IMR-90 (cell line): ENCODE data around the gene LHPP. TPM values are rescaled to one million over a fixed set of nuclear protein-coding genes. Genes with fewer than 3 reads are reported as not detected.

Source experiments
- ATAC-seq: fragments of 200-7000 bp; cut with Tn5 transposase; 2 replicates; pipeline ENCODE4 v1.9.1; 2020; ENCODE audit warnings: low read depth, mild to moderate bottlenecking, moderate library complexity
- BruUV-seq: library from RNA; stranded (reverse); fragments of 400-500 nt; replicated peaks from 2 replicates; lab custom pipeline; 2021; lab: Mats Ljungman, UMichigan
- CTCF ChIA-PET: fragments of 300-600 bp; formaldehyde crosslinking; extraction: SDS; loops from one replicate; lab custom pipeline; 2021; ENCODE audit warnings: antibody characterized with exemption; lab: Yijun Ruan, JAX
- POLR2A ChIA-PET: fragments of 300-600 bp; sonication (Branson Sonifier 250); formaldehyde crosslinking; loops from one replicate; lab custom pipeline; 2022; ENCODE audit warnings: antibody characterized with exemption; ENCODE audit not compliant: unreplicated experiment; lab: Charles Lee
- DNase-seq: peaks from one replicate; pipeline ENCODE4 v3.0.0; 2013
- H2AFZ ChIP-seq: replicated peaks from 2 replicates; pipeline ENCODE3; 2013; ENCODE audit warnings: low read length, mild to moderate bottlenecking; ENCODE audit not compliant: poor library complexity
- H2AK5ac ChIP-seq: 2 replicates; pipeline ENCODE4 v1.6.1; 2013; ENCODE audit warnings: low read depth, low read length, inconsistent platforms
- H2AK9ac ChIP-seq: replicated peaks from 2 replicates; pipeline ENCODE3; 2013; ENCODE audit warnings: mild to moderate bottlenecking, low read depth, low read length, moderate library complexity; ENCODE audit not compliant: poor library complexity
- H2BK120ac ChIP-seq: 2 replicates; pipeline ENCODE4 v1.6.1; 2013; ENCODE audit warnings: low read depth, low read length, inconsistent platforms
- H2BK15ac ChIP-seq: 3 replicates; pipeline ENCODE4 v1.6.1; 2013; ENCODE audit warnings: low read depth, low read length, inconsistent platforms
- H2BK20ac ChIP-seq: 2 replicates; pipeline ENCODE4 v1.6.1; 2013; ENCODE audit warnings: low read depth, mild to moderate bottlenecking, inconsistent platforms, low read length, moderate library complexity
- H2BK5ac ChIP-seq: 2 replicates; pipeline ENCODE4 v1.6.1; 2013; ENCODE audit warnings: mild to moderate bottlenecking, low read depth, low read length, inconsistent platforms; ENCODE audit not compliant: poor library complexity, severe bottlenecking
- H3K14ac ChIP-seq: replicated peaks from 2 replicates; pipeline ENCODE4 v1.6.1; 2013; ENCODE audit warnings: low read depth, low read length, inconsistent platforms
- H3K18ac ChIP-seq: 2 replicates; pipeline ENCODE4 v1.6.1; 2013; ENCODE audit warnings: low read depth, low read length, control low read depth
- H3K23ac ChIP-seq: 2 replicates; pipeline ENCODE4 v1.6.1; 2013; ENCODE audit warnings: low read depth, low read length, inconsistent platforms
- H3K27ac ChIP-seq: 2 replicates; pipeline ENCODE4 v1.5.1; 2013; ENCODE audit warnings: mild to moderate bottlenecking, control low read depth, low read length; ENCODE audit not compliant: insufficient read depth
- H3K27me3 ChIP-seq: 2 replicates; pipeline ENCODE4 v1.6.1; 2013; ENCODE audit warnings: low read length; ENCODE audit not compliant: control insufficient read depth, insufficient read depth
- H3K36me3 ChIP-seq: 2 replicates; pipeline ENCODE4 v1.6.1; 2013; ENCODE audit warnings: low read length, mixed read lengths; ENCODE audit not compliant: control insufficient read depth, insufficient read depth
- H3K4ac ChIP-seq: 2 replicates; pipeline ENCODE4 v1.6.1; 2013; ENCODE audit warnings: low read depth, low read length, inconsistent platforms
- H3K4me1 ChIP-seq: 2 replicates; pipeline ENCODE4 v1.6.1; 2013; ENCODE audit warnings: low read length, mixed read lengths; ENCODE audit not compliant: control insufficient read depth, insufficient read depth
- H3K4me2 ChIP-seq: 2 replicates; pipeline ENCODE4 v1.6.1; 2013; ENCODE audit warnings: low read depth, mild to moderate bottlenecking, control low read depth, low read length, moderate library complexity
- H3K4me3 ChIP-seq: 2 replicates; pipeline ENCODE4 v1.5.1; 2013; ENCODE audit warnings: low read depth, mild to moderate bottlenecking, control low read depth, low read length, moderate library complexity; ENCODE audit not compliant: insufficient read depth
- H3K56ac ChIP-seq: 2 replicates; pipeline ENCODE4 v1.6.1; 2013; ENCODE audit warnings: low read length, inconsistent platforms; ENCODE audit not compliant: insufficient read depth; ENCODE audit errors: extremely low read depth
- H3K79me1 ChIP-seq, 2 experiments: 2 replicates each; pipeline ENCODE4 v1.6.1; 2013; ENCODE audit warnings: low read length in 2 of 2, inconsistent platforms in 1 of 2, low read depth in 1 of 2
- H3K9ac ChIP-seq: 2 replicates; pipeline ENCODE4 v1.6.1; 2013; ENCODE audit warnings: low read depth, low read length, control low read depth
- H3K9me1 ChIP-seq: 2 replicates; pipeline ENCODE4 v1.6.1; 2013; ENCODE audit warnings: low read length, inconsistent platforms; ENCODE audit not compliant: insufficient read depth
- H3K9me3 ChIP-seq: 2 replicates; pipeline ENCODE4 v1.6.1; 2013; ENCODE audit warnings: low read length; ENCODE audit not compliant: control insufficient read depth, insufficient read depth
- H4K20me1 ChIP-seq: 2 replicates; pipeline ENCODE4 v1.6.1; 2013; ENCODE audit warnings: low read length, inconsistent platforms; ENCODE audit not compliant: insufficient read depth
- H4K5ac ChIP-seq: 2 replicates; pipeline ENCODE4 v1.6.1; 2013; ENCODE audit warnings: mild to moderate bottlenecking, low read depth, low read length, control low read depth
- H4K8ac ChIP-seq, 2 experiments: 2 replicates each; pipeline ENCODE4 v1.6.1; 2013; ENCODE audit warnings: low read depth in 2 of 2, low read length in 2 of 2, control low read depth in 1 of 2, inconsistent platforms in 1 of 2
- H4K91ac ChIP-seq: 2 replicates; pipeline ENCODE4 v1.6.1; 2013; ENCODE audit warnings: low read depth, low read length, inconsistent platforms; ENCODE audit not compliant: insufficient read depth
- BHLHE40 ChIP-seq: fragments of 150-350 bp; IDR thresholded peaks from 2 replicates; pipeline ENCODE4 v1.6.1; 2016; ENCODE audit warnings: mild to moderate bottlenecking, low read depth, low read length
- FOS ChIP-seq: fragments of 150-350 bp; IDR thresholded peaks from 2 replicates; pipeline ENCODE4 v1.6.1; 2016; ENCODE audit warnings: low read depth, low read length
- MXI1 ChIP-seq: IDR thresholded peaks from 2 replicates; pipeline ENCODE4 v1.6.1; 2012; ENCODE audit warnings: low read depth, mild to moderate bottlenecking, low read length, moderate library complexity, borderline replicate concordance
- NFE2L2 ChIP-seq: fragments of 150-350 bp; IDR thresholded peaks from 2 replicates; pipeline ENCODE4 v1.6.1; 2016; ENCODE audit warnings: low read depth, mild to moderate bottlenecking, low read length
- RFX5 ChIP-seq: IDR thresholded peaks from 2 replicates; pipeline ENCODE4 v1.8.0; 2012; ENCODE audit warnings: low read depth, mild to moderate bottlenecking, low read length, moderate library complexity
- whole genome bisulfite sequencing, 2 experiments: methylation state at CpG; one replicate each; pipeline versions ENCODE4 v1.1.5 to v1.1.7; 2013; ENCODE audit warnings: missing lambda C conversion rate in 2 of 2; ENCODE audit not compliant: insufficient read length in 1 of 2; ENCODE audit errors: extremely low coverage in 2 of 2; 5-methylcytosine and 5-hydroxymethylcytosine counted together
- dilution Hi-C: fragments of 300-500 bp; cut with HindIII; formaldehyde crosslinking; loops from one replicate; pipeline ENCODE4 v1.14.3; 2018; ENCODE audit warnings: low sequenced_read_pairs; ENCODE audit not compliant: unreplicated experiment
- in situ Hi-C: fragments of 300-500 bp; cut with MboI; formaldehyde crosslinking; loops from 3 replicates; pipeline ENCODE4 v1.14.3; 2019; ENCODE audit warnings: low sequenced_read_pairs, inconsistent platforms, mixed read lengths
- intact Hi-C: fragments of 100-400 bp; cut with micrococcal nuclease; formaldehyde crosslinking; loops from 2 replicates; pipeline ENCODE4 v1.10.0; 2022
- polyA plus RNA-seq, 3 experiments: library from polyadenylated mRNA; depleted of rRNA; stranded (reverse); fragments of >200 nt; gene quantifications; 2 replicates each; pipeline ENCODE4 v1.2.3, GENCODE V29; 2012; ENCODE audit warnings: low replicate concordance in 1 of 3
- total RNA-seq: library from RNA; depleted of rRNA; stranded (reverse); fragments of >200 nt; gene quantifications from 2 replicates; pipeline ENCODE4 v1.2.3, GENCODE V29; 2012

LHPP gene
- total and polyA plus RNA-seq, 2 of the 4 experiments (the other 2 are of a cell fraction): 2.7 to 8.3 TPM

- Histone ChIP-seq H3K4me3 (no peak overlapping the region), H4K8ac (no peak overlapping the region), H3K4me1 (no peaks in the 10 kb centered on the region), H3K9me3 (no peaks in the 10 kb centered on the region), H2BK5ac (no peak overlapping the region), H3K79me1 (no peaks in the 10 kb centered on the region), H3K27ac (no peak overlapping the region), H4K20me1 (no peaks in the 10 kb centered on the region; the same call in none of the 2 replicates), H3K18ac (no peak overlapping the region), H3K23ac (no peak overlapping the region), H2BK120ac (no peak overlapping the region), H2AK5ac (no peak overlapping the region), H3K14ac (no peak overlapping the region), H4K5ac (no peak overlapping the region), H3K9ac (no peak overlapping the region), H3K4ac (no peak overlapping the region), H4K91ac (no peak overlapping the region), H2BK20ac (no peak overlapping the region), H2AK9ac (no peak overlapping the region), H3K27me3 (no peaks in the 10 kb centered on the region), H3K4me2 (no peak overlapping the region), H2AFZ (no peak overlapping the region), H3K9me1 (no peaks in the 10 kb centered on the region; the same call in 1 of the 2 replicates), H3K56ac (no peak overlapping the region), H3K36me3 (peaks cover 2% of the 10 kb centered on the region; the same call in 1 of the 2 replicates), H2BK15ac (no peak overlapping the region)
- WGBS, 2 experiments: 98% methylated on average over 8 of the region's 16 CpGs; no CpG with 5 or more reads in 1 of the 2 experiments
- ChIA-PET POLR2A (no interaction called here), CTCF (no interaction called here)
- in situ Hi-C loops (no loop called here), dilution Hi-C loops (no loop called here), intact Hi-C loops (no loop called here)
- TF ChIP-seq MXI1 (no peak), FOS (no peak), RFX5 (no peak), BHLHE40 (no peak), NFE2L2 (no peak)
- ATAC-seq (no peak), DNase-seq (no peak)
- no TSS peak for BruUV-seq
Observed at GRCh38 chr10:124624895-124625294, 163.3 kb downstream of the LHPP start.
